ENCODE measurements around the gene PNPLA1.

Gene PNPLA1, protein sequence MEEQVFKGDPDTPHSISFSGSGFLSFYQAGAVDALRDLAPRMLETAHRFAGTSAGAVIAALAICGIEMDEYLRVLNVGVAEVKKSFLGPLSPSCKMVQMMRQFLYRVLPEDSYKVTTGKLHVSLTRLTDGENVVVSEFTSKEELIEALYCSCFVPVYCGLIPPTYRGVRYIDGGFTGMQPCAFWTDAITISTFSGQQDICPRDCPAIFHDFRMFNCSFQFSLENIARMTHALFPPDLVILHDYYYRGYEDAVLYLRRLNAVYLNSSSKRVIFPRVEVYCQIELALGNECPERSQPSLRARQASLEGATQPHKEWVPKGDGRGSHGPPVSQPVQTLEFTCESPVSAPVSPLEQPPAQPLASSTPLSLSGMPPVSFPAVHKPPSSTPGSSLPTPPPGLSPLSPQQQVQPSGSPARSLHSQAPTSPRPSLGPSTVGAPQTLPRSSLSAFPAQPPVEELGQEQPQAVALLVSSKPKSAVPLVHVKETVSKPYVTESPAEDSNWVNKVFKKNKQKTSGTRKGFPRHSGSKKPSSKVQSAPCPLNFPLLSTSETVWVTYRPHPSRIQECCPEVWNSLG

DNA sequence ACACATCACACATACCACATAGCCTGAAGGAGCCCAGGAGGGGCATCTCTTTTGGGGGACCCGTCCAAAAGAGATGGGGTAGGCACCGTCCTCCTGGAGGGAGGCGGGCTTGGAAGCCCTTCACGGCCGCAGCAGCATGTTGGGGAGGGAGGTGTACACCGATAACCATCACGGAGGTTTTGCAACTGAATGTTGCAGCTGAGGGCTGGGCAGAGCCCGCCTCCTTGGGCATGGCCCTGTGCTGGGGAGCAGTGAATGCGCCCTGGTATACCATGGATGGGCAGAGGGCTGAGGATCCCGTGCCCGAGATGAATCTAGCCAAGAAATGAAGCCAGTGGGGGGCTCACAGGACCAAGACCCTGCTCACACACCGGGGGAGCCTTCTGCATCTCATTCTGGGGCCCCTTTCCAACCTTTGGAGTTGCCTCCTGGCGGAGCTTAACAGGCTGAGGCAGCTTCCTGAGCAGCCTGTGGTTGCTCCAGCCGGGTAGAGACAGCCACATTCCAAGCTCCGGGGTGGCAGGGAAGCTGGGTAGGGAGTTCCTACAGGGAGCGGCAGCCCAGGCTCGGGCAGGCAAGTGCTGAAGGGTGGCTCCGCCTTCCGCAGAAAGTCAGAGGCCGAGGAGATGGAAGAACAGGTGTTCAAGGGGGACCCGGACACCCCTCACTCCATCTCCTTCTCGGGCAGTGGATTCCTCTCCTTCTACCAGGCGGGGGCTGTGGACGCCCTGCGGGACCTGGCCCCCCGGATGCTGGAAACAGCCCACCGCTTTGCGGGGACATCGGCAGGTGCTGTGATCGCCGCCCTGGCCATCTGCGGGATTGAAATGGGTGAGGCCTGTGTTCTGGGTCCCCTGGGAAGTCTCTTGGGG is at the start of gene PNPLA1:
Gene PNPLA1 (plus strand): TSS at position 227 of the 872 bp plus-strand sequence. CDS start 400 bp downstream, at position 627.
- no peak for DNase-seq (ENCODE audit: low read depth)

DNA sequence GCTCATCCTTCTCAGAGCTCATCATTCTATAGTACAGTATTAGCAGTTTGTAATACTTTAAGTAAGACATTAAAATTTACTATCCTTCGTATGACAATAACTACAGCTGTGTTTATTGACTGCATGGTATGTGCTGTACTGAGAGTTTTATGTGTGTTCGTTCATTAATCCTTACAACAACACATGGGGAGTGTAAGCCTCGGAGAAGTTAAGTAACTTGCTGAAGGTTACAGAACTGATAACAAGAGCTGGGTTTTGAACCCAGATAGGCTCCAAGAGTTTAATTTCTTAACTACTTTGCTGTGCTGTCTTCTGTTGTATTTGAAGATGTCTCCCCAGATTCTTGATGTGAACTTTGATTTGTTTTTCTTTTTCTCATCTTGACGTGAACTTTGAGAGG is 49.6 kb upstream of the PNPLA1 start:
- DNase-seq (ENCODE audit: low read depth): no peak

DNA sequence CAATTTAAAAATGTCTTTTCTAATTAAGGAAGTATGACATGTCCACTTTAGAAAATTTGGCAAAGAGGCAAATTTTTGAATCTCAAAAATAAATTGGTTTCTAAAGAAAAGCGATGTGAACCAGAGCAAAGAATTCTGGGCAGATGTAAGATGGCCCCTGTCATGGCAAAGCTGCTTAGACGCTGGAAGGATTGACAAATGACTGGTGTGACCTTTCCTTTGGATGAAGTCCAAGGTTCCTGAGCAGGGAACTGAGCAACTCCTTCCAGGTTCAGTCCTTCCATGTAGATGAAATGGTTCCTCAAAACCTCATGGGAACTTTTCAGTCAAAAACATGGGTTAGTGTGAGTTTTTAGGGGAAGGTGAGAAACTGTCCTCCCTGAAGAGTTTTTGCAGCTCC is 48.2 kb upstream of the PNPLA1 start:
- DNase-seq (ENCODE audit: low read depth): no peak

DNA sequence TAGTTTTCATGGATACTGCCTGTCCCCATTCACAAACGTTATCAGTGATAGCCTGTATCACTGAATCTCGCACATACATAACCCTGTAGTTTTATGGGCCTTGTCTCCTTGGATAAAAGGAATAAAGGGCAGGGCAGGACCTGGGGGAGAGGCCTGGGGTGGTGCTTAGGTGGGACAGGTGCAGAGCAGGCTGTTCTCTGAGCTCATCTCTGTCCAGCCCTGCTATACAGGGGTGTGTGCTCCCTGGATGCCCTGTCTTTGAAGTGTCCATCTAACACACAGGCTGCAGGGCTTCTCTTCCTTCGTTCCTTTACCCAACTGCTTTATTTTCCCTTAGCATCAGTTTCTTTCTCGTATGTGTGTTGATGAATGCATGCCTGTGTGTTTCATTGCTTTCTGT is 46.9 kb upstream of the PNPLA1 start:
- no peak for DNase-seq (ENCODE audit: low read depth)

DNA sequence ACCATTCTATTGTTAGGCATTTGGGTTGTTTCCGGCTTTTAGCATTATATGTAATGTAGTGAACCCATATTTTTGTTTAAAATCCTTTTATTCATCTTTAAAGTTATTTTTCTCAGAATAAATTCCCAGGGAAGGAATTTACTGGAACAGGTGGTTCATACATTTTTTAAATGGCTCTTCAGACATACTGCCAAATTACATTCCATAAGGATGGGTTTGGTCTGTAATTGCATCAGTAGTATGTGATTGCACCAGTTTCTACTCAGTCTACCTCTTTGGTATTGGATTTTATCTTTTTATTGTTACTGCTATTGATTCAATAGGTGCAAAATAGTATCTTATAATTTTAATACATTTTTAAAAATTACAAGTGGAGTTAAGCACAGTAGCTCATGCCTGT is 46.2 kb upstream of the PNPLA1 start:
- DNase-seq (ENCODE audit: low read depth): no peak

DNA sequence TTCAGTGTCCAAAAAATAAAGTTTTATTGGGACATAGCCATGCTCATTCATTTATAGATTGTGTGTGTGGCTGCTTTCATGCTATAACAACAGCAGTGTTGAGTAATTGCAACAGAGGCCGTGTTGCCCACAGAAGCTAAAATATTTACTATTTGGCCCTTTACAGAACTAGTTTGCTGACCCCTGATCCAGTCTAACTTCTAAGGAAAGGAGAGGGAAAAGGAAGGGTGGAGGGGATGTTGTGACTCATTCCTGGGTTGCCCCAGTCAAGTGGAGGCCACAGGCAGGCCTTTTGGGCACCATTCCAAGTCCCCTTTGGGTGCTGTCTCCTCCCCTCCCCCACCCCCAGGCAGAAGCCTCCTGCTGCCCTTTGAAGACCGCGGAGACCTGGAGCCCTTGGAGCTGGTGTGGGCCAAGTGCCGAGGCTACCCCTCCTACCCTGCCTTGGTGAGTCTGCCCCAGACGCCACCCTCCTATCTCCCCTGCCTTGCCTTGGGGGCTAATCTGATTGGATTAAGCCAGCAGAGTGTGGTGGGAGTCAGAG is 44.9 kb upstream of the PNPLA1 start:
- no peak for DNase-seq (ENCODE audit: low read depth)

DNA sequence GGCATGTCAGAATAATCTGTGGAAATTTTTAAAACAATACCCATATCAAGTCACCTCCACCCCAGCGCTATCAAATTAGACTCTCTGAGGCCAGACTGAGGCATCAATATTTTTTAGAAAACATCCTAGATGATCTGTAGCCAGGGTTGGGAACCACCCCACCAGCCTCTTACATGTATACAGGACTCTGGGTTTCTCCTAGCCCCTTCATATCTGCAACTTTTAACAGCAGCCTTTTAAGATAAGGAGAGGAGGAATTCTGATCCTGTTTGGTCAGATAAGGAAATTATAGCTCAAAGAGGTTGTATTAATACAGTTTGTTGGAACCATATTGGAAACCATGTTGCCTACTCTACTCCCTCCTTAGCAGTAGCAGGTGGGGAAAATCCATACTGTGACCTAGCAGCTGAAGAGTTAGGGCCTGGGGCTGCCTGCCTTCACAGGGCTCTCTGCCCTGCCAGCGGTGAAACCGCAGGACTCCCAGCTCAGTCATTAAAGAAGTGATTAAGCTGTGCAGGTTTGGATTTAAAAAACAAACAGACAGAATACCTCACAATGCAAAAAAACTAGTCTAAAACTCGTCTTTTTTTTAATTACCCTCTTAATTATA is 43.3 kb upstream of the PNPLA1 start:
- no peak for DNase-seq (ENCODE audit: low read depth)

DNA sequence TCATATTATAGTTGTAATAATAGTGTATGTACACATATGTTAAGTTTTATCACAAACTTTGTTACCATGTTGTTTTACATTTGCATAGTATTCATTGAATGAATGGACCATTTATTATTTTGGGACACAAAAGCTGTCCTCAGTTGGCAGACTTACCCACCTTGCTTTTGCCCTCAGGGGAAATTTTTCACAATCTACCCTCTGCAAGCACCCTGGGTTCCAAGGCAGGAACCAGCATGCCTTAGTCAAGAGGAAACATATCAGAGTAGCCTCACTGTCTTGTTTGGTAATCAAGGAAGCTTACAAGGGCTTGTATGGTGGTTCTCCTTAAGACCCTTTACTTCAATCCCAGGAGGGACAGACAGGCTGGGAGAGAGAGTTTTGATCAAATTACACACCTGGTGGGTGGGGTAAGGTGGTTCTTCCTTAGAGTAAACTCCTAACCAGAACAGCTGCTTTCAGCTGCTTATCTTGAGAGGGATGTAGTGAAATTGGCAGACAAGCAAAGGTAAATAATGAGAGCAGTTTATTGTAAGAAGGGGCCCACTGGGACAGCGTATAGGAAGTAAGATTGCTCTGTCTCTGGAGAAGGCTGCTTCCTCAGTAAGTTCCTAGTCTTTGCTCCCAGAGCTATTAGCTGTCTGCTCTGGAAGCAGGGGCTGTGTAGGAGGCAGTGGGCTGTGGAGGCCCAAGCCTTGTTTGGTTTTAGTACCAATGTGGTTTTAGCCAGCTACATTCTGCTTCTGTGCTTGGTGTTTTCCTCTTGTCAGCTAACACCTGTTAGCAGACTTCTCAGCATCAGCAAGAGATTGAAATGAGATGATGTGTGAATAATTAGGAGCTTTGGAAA is 42.3 kb upstream of the PNPLA1 start:
- no peak for DNase-seq (ENCODE audit: low read depth)

DNA sequence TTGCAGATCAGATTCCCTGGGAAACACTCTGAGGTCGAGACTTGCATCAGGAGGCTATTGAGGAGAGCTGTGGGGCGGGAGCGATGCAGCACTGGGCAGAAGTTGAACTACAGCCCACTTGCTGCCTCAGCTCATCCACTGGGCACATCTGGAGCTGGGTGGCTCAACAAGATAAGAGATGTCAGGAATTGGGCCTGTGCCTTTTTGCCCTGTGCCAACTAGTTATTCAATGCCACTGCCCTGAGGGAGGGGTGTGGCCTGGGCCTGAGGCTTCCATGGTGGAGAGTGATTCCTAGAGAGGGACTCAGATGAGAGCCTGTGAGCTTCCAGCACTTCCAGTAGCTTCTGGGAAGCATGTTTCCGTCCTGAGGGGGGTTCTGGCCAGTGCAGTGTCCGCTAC is 40.6 kb upstream of the PNPLA1 start:
- DNase-seq (ENCODE audit: low read depth): no peak

DNA sequence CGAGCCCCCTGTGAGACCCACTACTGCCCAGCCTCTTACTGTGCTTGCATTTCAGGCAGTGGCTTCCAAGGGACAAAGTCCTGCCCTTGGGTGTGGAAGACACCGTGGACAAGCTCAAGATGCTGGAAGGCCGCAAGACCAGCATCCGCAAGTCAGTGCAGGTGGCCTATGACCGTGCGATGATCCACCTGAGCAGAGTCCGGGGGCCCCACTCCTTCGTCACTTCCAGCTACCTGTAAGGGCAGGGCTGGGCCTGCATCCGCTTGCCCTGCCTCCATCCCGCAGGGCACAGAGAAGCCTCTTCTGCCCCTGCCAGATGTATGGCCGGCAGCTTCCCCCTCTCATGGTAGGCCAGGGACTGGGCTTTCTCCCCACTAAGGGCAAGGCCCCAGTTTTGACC is 39.5 kb upstream of the PNPLA1 start:
- no peak for DNase-seq (ENCODE audit: low read depth)

DNA sequence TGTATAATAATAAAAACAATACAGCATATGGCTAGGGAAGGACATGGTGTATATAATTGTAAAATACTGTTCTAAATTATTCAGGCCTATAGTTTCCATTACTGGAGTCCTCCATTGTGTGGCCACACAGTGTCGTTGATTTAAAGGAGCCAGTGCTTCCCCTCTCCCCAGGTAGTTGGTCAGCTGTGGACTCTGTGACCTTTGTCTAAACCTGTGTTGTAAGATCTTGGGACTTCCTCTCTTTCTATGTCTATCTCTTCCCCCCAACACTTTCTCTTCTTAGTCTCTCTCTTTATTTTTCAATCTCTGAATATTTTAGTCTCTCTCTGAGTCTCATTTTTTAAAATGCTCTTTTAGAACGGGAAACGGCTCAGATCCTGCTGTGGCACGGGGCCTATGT is 37.7 kb upstream of the PNPLA1 start:
- DNase-seq (ENCODE audit: low read depth): no peak

DNA sequence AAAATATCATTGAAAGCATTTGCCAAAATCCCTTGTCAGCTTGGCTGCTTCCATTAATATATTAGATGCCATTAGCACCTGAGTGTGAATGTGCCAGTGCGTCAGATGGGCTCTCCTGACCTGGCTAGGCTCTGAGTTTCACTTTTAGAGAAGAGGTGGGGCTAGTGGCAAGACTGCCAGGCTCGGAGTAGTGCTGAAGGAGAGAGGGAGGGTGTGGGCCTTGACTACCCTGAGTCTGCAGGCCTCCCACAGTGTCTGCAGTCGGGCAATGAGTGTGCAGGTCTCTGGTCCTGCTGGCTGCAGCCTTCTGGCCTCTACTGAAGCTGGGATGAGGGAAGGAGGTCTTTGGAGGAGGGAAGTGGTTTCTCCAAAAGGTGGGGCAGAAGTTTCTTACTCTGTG is 34.6 kb upstream of the PNPLA1 start:
- no peak for DNase-seq (ENCODE audit: low read depth)

DNA sequence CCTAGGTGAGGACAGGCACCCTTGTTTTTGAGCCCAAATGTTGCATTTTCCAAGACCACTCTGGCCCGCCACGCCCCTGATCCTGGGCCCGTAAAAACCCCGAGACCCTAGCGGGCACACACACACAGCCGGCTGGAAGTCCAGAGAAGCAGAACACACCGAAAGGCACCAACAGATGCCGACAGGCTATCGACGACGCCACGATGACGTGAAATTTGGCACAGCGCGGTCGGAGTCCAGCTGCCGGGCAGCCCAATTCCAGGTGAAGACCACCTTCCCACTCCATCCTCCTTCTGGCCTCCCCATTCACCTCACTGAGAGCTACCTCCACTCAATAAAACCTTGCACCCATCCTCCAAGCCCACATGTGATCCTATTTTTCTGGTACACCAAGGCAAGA is 34.0 kb upstream of the PNPLA1 start:
- DNase-seq (ENCODE audit: low read depth): no peak

DNA sequence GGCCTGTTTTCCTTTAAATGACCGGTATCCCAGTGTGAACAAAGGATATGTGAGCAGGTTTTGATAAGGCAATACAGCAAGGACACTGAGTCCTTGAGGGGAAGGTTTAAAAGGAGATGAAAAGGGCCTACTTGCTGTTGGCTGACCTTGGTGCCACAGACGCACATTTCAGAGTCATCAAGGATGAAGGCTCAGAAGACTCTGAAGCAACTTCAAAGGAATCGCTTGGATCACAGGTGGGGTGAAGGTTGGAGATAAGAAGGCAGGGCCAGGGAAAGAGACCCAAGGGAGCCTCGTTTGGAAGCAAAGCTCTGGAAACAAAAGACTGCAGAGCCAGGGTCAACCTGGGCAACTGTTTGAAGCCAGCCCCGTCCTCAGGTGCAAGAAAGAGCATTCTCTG is 30.1 kb upstream of the PNPLA1 start:
- DNase-seq (ENCODE audit: low read depth): no peak

DNA sequence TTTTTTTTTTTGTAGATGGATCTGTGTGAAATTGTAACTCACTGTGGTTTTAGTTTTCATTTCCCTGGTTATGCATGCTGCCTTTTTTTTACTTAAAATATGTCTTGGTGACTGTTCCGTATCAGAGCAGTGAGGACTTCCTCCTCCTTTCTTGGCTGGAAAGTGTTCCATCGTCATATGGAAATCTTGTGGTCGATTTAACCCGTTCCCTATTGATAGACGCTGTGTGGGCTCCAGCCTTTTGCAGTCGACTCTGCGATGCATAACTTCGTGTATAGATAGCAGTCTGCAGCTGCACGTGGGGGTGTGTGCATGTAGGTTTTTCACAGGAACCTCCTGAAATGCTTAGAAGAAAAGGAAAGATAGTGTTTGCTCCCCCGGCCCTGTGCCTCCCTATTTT is 28.1 kb upstream of the PNPLA1 start:
- no peak for DNase-seq (ENCODE audit: low read depth)

DNA sequence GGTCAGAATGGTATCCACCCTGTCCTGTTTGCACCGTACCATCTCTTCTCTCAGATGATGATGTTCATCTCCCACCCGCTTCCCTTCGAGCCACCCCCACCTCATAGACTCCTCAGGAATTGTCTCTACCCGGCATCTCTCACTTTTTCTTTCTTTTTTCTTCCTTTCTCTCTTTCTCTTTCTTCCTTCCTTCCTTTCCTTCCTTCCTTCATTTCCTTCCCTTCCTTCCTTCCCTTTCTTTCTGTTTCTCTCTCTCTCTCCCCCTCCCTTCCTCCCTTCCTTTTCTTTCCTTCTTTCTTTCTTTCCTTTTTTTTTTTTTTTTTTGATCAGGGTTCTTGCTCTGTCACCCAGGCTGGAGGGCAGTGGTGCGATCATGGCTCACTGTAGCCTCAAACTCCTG is 27.7 kb upstream of the PNPLA1 start:
- DNase-seq (ENCODE audit: low read depth): no peak

DNA sequence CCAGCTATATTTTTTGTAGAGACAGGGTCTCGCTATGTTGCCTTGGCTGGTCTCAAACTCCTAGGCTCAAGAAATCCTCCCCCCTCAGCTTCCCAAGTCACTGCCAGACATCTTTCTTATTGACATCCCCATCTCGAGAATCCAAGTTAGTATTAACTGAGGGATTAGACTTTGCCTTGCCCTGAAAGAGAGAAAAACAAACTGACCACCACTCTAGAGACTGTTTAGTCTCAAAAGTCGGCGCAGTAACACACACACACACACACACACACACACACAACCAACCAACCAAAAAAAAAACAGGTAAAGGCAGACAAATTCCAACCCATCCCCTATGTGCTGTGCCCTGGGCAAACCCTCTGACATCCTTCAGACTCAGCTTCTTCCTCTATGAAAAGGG is 27.2 kb upstream of the PNPLA1 start:
- DNase-seq (ENCODE audit: low read depth): no peak

DNA sequence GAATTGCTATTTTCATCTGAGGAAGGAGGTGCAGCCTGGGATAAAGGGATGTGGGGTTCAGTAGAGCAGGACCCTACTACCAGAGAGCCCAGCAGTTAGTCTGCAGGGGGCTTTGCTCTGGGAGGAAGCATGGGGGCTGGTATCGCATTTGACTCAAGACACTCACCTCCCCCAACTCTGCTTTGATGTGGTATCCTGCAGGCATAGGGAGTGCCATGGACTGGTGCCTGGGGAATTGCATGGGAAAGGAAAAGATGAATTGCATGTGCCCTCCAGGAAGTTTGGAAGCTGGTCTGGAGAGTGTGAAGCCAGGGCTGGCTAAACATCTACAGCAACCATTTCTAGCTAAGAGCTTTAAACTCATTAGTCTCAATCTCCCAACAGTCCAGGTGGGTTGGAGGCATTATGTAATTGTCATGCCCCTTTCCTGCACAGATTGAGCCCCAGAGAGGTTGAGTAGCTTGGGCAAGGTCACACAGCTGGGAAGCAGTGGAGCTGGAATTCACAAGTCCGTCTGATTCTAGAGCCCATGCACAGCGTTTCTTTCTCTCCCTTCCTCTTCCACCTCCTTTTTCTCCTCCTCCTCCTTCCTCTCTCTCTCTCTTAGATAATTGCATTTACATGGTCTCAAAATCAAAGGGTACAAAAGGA is 26.2 kb upstream of the PNPLA1 start:
- no peak for DNase-seq (ENCODE audit: low read depth)

DNA sequence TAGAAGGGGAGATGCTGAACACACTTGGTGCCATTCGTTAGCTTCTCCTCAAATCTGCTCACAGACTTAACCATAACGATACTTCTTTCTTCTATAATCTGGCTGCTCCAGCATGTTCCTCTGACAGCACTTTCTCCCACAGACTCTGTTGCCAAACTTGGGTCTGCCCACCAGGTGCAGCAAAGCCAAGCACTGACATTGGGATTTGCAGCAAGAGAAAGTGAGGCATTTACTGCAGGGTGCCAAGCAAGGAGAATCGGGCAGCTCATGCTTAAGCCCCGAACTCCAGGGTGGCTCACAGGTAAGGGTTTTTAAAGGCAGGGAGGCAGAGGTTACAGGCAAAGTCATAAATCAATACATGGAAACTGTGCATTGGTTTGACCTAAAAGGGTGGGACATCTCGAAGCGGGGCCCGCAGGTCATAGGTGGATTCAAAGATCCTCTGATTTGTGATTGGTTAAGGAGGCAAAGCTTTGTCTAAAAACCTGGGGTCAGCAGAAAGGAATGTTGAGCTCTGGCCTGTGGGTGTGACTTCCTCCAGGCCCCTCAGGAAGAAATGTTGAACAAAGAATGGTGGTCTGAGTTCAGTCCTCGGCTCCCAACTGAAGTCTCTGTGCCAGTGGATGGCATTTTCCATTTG is 25.1 kb upstream of the PNPLA1 start:
- no peak for DNase-seq (ENCODE audit: low read depth)

DNA sequence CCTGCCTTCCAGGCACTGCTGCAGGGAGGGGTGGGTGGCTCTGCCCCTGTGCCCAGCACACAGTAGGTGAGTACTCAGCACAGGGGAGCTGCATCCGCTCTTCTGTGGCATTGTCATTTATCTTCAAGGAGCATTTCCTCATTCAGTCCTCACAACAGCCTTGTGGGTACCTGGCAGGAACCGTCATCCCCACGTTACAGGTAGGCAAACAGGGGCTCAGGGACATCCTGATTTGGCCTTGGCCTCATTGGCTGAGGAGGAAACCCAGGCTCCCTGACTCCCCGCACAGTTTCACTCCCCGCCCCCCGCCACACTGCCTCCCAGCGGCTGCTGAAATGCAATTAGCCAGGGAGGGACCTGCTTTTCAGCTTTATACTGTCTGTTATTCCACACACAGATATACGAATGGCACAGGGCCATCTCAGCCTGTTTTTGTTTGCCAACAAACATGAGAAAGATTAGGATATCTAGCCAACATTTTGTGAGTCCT is 24.2 kb upstream of the PNPLA1 start:
- DNase-seq (ENCODE audit: low read depth): no peak

Data from stimulated activated CD4-positive, alpha-beta T cell treated with anti-CD3 and anti-CD28 coated beads, Interleukin-2, amount 100 ng/mL, for 4 hours (primary cell).